GM13977 (cell line): ENCODE results near the gene POU4F1.
"Not testable (repeated sequence)": the region's sequence is repeated elsewhere in the genome, so short reads cannot be mapped to it uniquely, and the experiment has no call there.

Source experiments
- DNase-seq: peaks from one replicate; pipeline ENCODE4 v3.0.0; 2012; ENCODE audit warnings: low spot score
- CTCF ChIP-seq: IDR thresholded peaks from 2 replicates; pipeline ENCODE4 v1.5.1; 2012; ENCODE audit warnings: mild to moderate bottlenecking, control low read depth; ENCODE audit not compliant: insufficient read depth; ENCODE audit errors: extremely low read depth, missing control alignments
- in situ Hi-C: fragments of 300-500 bp; cut with MboI; formaldehyde crosslinking; loops from one replicate; pipeline ENCODE4 v1.12.0; 2022; ENCODE audit warnings: low sequenced_read_pairs, low pct_unique_long_range_greater_than_20kb, mixed read lengths, inconsistent platforms; ENCODE audit not compliant: unreplicated experiment

Gene POU4F1, protein sequence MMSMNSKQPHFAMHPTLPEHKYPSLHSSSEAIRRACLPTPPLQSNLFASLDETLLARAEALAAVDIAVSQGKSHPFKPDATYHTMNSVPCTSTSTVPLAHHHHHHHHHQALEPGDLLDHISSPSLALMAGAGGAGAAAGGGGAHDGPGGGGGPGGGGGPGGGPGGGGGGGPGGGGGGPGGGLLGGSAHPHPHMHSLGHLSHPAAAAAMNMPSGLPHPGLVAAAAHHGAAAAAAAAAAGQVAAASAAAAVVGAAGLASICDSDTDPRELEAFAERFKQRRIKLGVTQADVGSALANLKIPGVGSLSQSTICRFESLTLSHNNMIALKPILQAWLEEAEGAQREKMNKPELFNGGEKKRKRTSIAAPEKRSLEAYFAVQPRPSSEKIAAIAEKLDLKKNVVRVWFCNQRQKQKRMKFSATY

DNA sequence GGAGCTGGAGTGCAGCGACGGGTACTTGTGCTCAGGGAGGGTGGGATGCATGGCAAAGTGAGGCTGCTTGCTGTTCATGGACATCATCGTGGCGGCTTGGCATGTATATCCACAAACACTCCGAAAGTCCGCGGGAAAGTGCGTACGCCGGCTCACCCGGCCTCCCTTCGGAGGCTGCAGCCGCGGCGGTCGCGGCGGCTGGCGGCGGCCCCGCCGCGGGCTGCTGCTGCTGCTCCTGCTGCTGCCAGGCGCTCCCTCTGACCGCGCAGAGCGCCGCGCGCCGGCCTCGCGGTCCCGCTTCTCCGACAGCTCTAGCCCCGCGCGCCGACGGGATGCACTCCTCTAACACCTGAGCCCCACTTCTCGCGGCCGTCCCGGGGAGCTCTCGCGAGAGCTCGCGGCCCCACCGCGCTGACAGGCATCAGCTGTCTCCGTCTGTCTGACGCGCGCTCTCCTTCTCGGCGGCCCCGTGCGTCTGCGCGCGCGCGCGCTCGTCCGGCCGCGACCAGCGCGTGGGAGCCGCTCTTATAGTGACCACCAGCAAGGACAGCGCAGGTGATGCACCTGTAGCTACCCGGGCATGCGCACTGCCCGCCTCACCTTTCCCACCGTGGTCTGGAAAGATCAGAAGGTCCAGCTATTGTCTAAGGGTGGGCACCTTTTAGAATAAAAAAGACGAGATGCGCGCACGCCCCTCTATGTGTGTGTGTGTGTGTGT lies at the start of gene POU4F1:
TSS of gene POU4F1 (minus strand) at position 313 of the 718 bp plus-strand sequence. CDS start at position 87, 226 bp downstream.
- peak; percentile 89 for DNase-seq

DNA sequence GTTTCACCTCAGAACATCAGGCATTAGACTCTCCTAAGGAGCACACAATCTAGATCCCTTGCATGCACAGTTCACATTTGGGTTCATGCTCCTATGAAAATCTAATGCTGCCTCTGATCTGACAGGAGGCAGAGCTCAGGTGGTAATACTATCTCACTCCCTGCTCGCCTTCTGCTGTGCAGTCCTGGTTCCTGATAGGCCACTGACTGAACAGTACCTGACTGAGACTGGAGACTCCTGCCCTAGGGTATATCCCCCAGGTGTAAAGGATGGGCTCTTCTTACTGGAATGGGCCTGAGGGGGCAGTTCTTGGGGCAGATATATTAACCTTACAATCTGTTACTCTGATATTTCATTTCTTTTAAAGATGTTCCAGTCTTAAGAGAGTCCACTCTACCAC lies 49.3 kb upstream of the POU4F1 start:
- in situ Hi-C loops: no loop called here
- no peak for DNase-seq
- no peak for TF ChIP-seq CTCF

More for the DNA sequence above, at the start of gene POU4F1:
- no peak for TF ChIP-seq CTCF
- in situ Hi-C loops: no loop called here

DNA sequence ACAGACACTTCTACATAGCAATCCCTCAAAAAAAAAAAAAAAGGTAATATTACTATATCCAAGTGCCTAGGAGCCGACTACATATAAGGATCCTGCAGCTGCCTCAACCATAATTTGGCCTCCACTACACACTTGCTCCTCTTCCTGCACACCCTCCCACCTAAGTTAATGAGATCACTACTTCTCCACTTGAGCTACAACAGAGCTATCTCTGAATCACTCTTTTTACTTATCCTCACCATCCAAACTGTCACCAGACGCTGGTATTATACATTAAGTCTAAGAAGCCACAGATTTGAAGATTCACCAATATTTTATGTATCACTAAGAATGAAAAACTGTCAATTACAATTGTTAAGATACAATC lies 47.3 kb upstream of the POU4F1 start:
- in situ Hi-C loops: no loop called here
- no peak for DNase-seq
- no peak for TF ChIP-seq CTCF

- in situ Hi-C loops: no loop called here
- TF ChIP-seq CTCF: no peak
- DNase-seq: no peak
Observed at GRCh38 chr13:78649997-78650716, 46.8 kb upstream of the POU4F1 start.

GRCh38 chr13:78647109-78647678 lies 43.8 kb upstream of the POU4F1 start:
- DNase-seq, in situ Hi-C loops: not testable (repeated sequence)

- no peak for TF ChIP-seq CTCF
- in situ Hi-C loops: no loop called here
- peak; percentile 50 for DNase-seq
Observed at GRCh38 chr13:78638216-78638615, 34.9 kb upstream of the POU4F1 start.
